ENCODE results near the gene GSTM1. TPM values are rescaled to one million over a fixed set of nuclear protein-coding genes. Genes with fewer than 3 reads are reported as not detected.

GSTM1 gene
- total and polyA plus RNA-seq, 2 of the 8 experiments (the other 6 are each of a cell fraction or from before 2014, with no cell fraction given): 16.7 to 42.5 TPM

DNA sequence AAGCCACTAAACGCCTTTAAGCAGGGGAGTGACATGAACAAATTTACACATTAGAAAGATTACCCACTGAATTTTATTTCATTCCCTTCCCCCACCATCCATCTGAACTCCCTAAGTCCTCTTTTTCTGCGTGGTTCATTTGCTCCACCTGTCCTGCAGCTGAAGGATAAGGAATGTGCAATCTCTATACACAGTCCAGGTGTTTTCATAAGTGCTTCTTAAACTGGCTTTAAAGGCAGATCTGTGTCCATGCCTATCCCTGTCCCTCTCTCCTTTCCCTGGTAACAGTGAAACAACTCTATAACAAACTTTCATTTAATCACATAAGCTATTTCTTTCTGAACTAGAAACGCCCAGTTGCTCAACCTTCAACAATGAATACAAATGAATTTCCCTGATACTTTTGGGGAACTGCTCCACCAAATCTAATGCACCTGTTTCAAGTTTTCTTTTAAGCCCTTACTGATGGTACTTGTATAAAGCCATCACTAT, 44.8 kb downstream of the GSTM1 start (continued):
- no peak for TF ChIP-seq CHD7 (IDR thresholded peaks at IDR 0.05; ENCODE audit: insufficient replicate concordance, low read length)
- TF ChIP-seq KDM4A (IDR thresholded peaks at IDR 0.05; ENCODE audit: low read depth, low read length, severe bottlenecking): no peak
- TF ChIP-seq BACH1 (IDR thresholded peaks at IDR 0.05; ENCODE audit: low read length): no peak
- TF ChIP-seq HDAC6 (IDR thresholded peaks at IDR 0.05; ENCODE audit: low read depth, low read length): no peak
